HepG2 (cell line): ENCODE measurements around the gene FRMPD3. TPM values are rescaled to one million over a fixed set of nuclear protein-coding genes. Genes with fewer than 3 reads are reported as not detected.

Source experiments
- ATAC-seq: fragments of 200-7000 bp; cut with Tn5 transposase; 3 replicates; pipeline ENCODE4 v1.9.1; 2020; ENCODE audit warnings: mild to moderate bottlenecking, moderate library complexity
- BruUV-seq: library from RNA; stranded (reverse); fragments of 400-500 nt; replicated peaks from 2 replicates; lab custom pipeline; 2021; lab: Mats Ljungman, UMichigan
- CTCF ChIA-PET: fragments of 300-600 bp; formaldehyde crosslinking; extraction: SDS; loops from one replicate; lab custom pipeline; 2021; ENCODE audit warnings: low total read pairs, inconsistent platforms, low intra/inter-chr PET ratio; lab: Yijun Ruan, JAX
- POLR2A ChIA-PET: fragments of 350-600 bp; sonication (Branson Sonifier 250); formaldehyde crosslinking; loops from one replicate; lab custom pipeline; 2020; ENCODE audit warnings: antibody characterized with exemption, inconsistent platforms; lab: Yijun Ruan, JAX
- DNase-seq: peaks from one replicate; pipeline ENCODE4 v3.0.0-alpha.2; 2015; ENCODE audit warnings: low spot score
- FAIRE-seq: peaks from 3 replicates; lab custom pipeline; 2011; peaks lifted over from hg19 to GRCh38; lab: Jason Lieb, UNC
- H2AFZ ChIP-seq: one replicate; pipeline ENCODE4 v1.6.1; 2011; ENCODE audit warnings: low read length, inconsistent platforms
- H3K27ac ChIP-seq: fragments of 300-600 bp; 3 replicates; pipeline ENCODE4 v1.8.0; 2011; ENCODE audit warnings: mixed run types, mild to moderate bottlenecking, mixed read lengths, low read length, inconsistent platforms; ENCODE audit not compliant: insufficient read depth; ENCODE audit errors: extremely low read length
- H3K27me3 ChIP-seq, 2 experiments: fragments of 200-600 bp in 1 of 2; 2 replicates in 1 of 2; 3 replicates in 1 of 2; pipeline versions ENCODE4 v1.6.0 to v1.8.0; 2011; ENCODE audit warnings: low read length in 2 of 2, mild to moderate bottlenecking in 2 of 2, moderate library complexity in 2 of 2, inconsistent platforms in 1 of 2; ENCODE audit not compliant: insufficient read depth in 2 of 2, control insufficient read depth in 1 of 2
- H3K36me3 ChIP-seq, 2 experiments: fragments of 200-600 bp in 1 of 2; replicated peaks in 1 of 2; 2 replicates in 1 of 2; 3 replicates in 1 of 2; pipeline versions ENCODE4 v1.5.1 to v1.8.0; 2011; ENCODE audit warnings: low read length in 2 of 2, inconsistent platforms in 1 of 2; ENCODE audit not compliant: insufficient read depth in 2 of 2, control insufficient read depth in 1 of 2
- H3K4me1 ChIP-seq: 2 replicates; pipeline ENCODE4 v1.5.1; 2012; ENCODE audit warnings: low read length, inconsistent platforms; ENCODE audit not compliant: insufficient read depth
- H3K4me2 ChIP-seq: 2 replicates; pipeline ENCODE4 v1.6.0; 2011; ENCODE audit warnings: low read depth, low read length, inconsistent platforms
- H3K4me3 ChIP-seq, 3 experiments: fragments of 200-600 bp in 1 of 3; sonication (generic), shearing (Covaris generic) in 1 of 3; replicated peaks in 1 of 3; 2 replicates each; pipeline ENCODE4 v1.5.1; 2011 to 2016; ENCODE audit warnings: low read length in 3 of 3, inconsistent platforms in 2 of 3, low read depth in 2 of 3, mild to moderate bottlenecking in 2 of 3, control low read depth in 1 of 3, mixed read lengths in 1 of 3; ENCODE audit not compliant: insufficient read depth in 1 of 3
- H3K79me2 ChIP-seq: one replicate; pipeline ENCODE4 v1.6.1; 2011; ENCODE audit warnings: low read length, inconsistent platforms; ENCODE audit not compliant: insufficient read depth
- H3K9ac ChIP-seq: 2 replicates; pipeline ENCODE4 v1.6.0; 2011; ENCODE audit warnings: mild to moderate bottlenecking, low read depth, low read length, inconsistent platforms; ENCODE audit not compliant: insufficient read depth
- H3K9me3 ChIP-seq: 2 replicates; pipeline ENCODE4 v1.5.1; 2012; ENCODE audit warnings: mild to moderate bottlenecking, low read length
- H4K20me1 ChIP-seq: 2 replicates; pipeline ENCODE4 v1.6.0; 2011; ENCODE audit warnings: inconsistent platforms, mild to moderate bottlenecking, low read length, moderate library complexity; ENCODE audit not compliant: insufficient read depth
- ETV6 ChIP-seq: sonication (generic); formaldehyde crosslinking; conservative IDR thresholded peaks from 2 replicates; pipeline ENCODE4 v1.4.0; 2020; ENCODE audit warnings: missing genetic modification reagents
- HNF4A ChIP-seq: sonication (generic); formaldehyde crosslinking; IDR thresholded peaks from 2 replicates; pipeline ENCODE4 v1.4.0; 2020; ENCODE audit warnings: missing genetic modification reagents
- ISL2 ChIP-seq: sonication (generic); formaldehyde crosslinking; IDR thresholded peaks from 2 replicates; pipeline ENCODE4 v1.5.0; 2020; ENCODE audit warnings: missing genetic modification reagents
- KMT2B ChIP-seq: IDR thresholded peaks from 2 replicates; pipeline ENCODE4 v1.6.1; 2016; ENCODE audit warnings: missing genetic modification reagents, missing compliant biosample characterization
- PRMT3 ChIP-seq: sonication (generic); formaldehyde crosslinking; IDR thresholded peaks from 2 replicates; pipeline ENCODE4 v1.8.1; 2022; ENCODE audit warnings: low read depth, mild to moderate bottlenecking, moderate library complexity, missing genetic modification reagents, borderline replicate concordance
- SALL1 ChIP-seq: sonication (generic); formaldehyde crosslinking; IDR thresholded peaks from 2 replicates; pipeline ENCODE4 v1.8.0; 2022; ENCODE audit warnings: mild to moderate bottlenecking, missing genetic modification reagents
- SOX5 ChIP-seq: IDR thresholded peaks from 2 replicates; pipeline ENCODE4 v1.6.1; 2016; ENCODE audit warnings: borderline replicate concordance
- SSRP1 ChIP-seq: IDR thresholded peaks from 2 replicates; pipeline ENCODE4 v1.6.1; 2016; ENCODE audit warnings: control low read depth
- TERF1 ChIP-seq: sonication (generic); formaldehyde crosslinking; IDR thresholded peaks from 2 replicates; pipeline ENCODE4 v1.8.0; 2022; ENCODE audit warnings: mild to moderate bottlenecking, missing genetic modification reagents, moderate library complexity
- TRIM24 ChIP-seq: sonication (generic); formaldehyde crosslinking; IDR thresholded peaks from 2 replicates; pipeline ENCODE4 v1.8.0; 2022; ENCODE audit warnings: mild to moderate bottlenecking, missing genetic modification reagents
- ZBTB14 ChIP-seq: sonication (generic); formaldehyde crosslinking; IDR thresholded peaks from 2 replicates; pipeline ENCODE4 v1.4.0; 2020; ENCODE audit warnings: missing genetic modification reagents
- ZFP37 ChIP-seq: sonication (generic); formaldehyde crosslinking; IDR thresholded peaks from 2 replicates; pipeline ENCODE4 v1.4.0; 2020; ENCODE audit warnings: missing genetic modification reagents, borderline replicate concordance
- ZNF20 ChIP-seq: sonication (generic); formaldehyde crosslinking; IDR thresholded peaks from 2 replicates; pipeline ENCODE4 v1.4.0; 2020; ENCODE audit warnings: mild to moderate bottlenecking, moderate library complexity, missing genetic modification reagents
- ZNF232 ChIP-seq: sonication (generic); formaldehyde crosslinking; IDR thresholded peaks from 2 replicates; pipeline ENCODE4 v1.4.0; 2020; ENCODE audit warnings: missing genetic modification reagents, borderline replicate concordance
- ZNF468 ChIP-seq: sonication (generic); formaldehyde crosslinking; IDR thresholded peaks from 2 replicates; pipeline ENCODE4 v1.8.0; 2022; ENCODE audit warnings: mild to moderate bottlenecking, moderate library complexity, missing genetic modification reagents
- ZNF496 ChIP-seq: sonication (generic); formaldehyde crosslinking; IDR thresholded peaks from 2 replicates; pipeline ENCODE4 v1.8.1; 2023; ENCODE audit warnings: mild to moderate bottlenecking, moderate library complexity, missing genetic modification reagents; ENCODE audit not compliant: insufficient replicate concordance
- ZNF564 ChIP-seq: sonication (generic); formaldehyde crosslinking; IDR thresholded peaks from 2 replicates; pipeline ENCODE4 v1.8.1; 2023; ENCODE audit warnings: mild to moderate bottlenecking, missing genetic modification reagents
- WGBS: methylation state at CpG from one replicate; pipeline ENCODE4 v1.1.6; 2017; ENCODE audit warnings: low lambda C conversion rate; 5-methylcytosine and 5-hydroxymethylcytosine counted together
- in situ Hi-C: cut with HindIII; loops from 2 replicates; pipeline ENCODE4 v1.10.0; 2017; ENCODE audit warnings: low pct_unique_long_range_greater_than_20kb; ENCODE audit not compliant: extremely low pct_ligation_motif_present
- intact Hi-C: fragments of 100-400 bp; cut with micrococcal nuclease; formaldehyde crosslinking; loops from one replicate; pipeline ENCODE4 v1.10.0; 2022; ENCODE audit not compliant: unreplicated experiment
- polyA plus RNA-seq, 8 experiments: library from polyadenylated mRNA; depleted of rRNA in 3 of 8; stranded (reverse) in 7 of 8; unstranded in 1 of 8; fragments of >200 nt; fragmentation: Illumina TruSeq in 4 of 8; extraction: Trizol in 4 of 8; gene quantifications; 2 replicates each; pipeline versions ENCODE4 v1.2.1 to v1.2.3, GENCODE V29; 2011 to 2016; ENCODE audit warnings: low read depth in 4 of 8, missing spikeins in 1 of 8, mixed read lengths in 1 of 8; ENCODE audit not compliant: insufficient read depth in 1 of 8
- total RNA-seq, 5 experiments: library from RNA; depleted of rRNA; stranded (reverse); fragments of >200 nt; fragmentation: Illumina TruSeq; extraction: Trizol; gene quantifications; 2 replicates each; pipeline ENCODE4 v1.2.3, GENCODE V29; 2016; ENCODE audit warnings: low read depth in 1 of 5

Gene FRMPD3
- total and polyA plus RNA-seq, 2 of the 13 experiments (the other 11 are each of a cell fraction or from before 2014, with no cell fraction given), result not detected

- TF ChIP-seq ZNF468 (CRISPR knock-in tag), result no peak
- TF ChIP-seq PRMT3, result no peak
- TF ChIP-seq TERF1 (CRISPR knock-in tag), result no peak
- TF ChIP-seq ZBTB14, result no peak
- no peak for TF ChIP-seq SOX5 (CRISPR knock-in tag)
- TF ChIP-seq HNF4A (CRISPR knock-in tag), result no peak
- no peak for TF ChIP-seq SALL1 (CRISPR knock-in tag)
- TF ChIP-seq TRIM24 (CRISPR knock-in tag), result no peak
- TF ChIP-seq ZNF232 (CRISPR knock-in tag), result no peak
- no peak for TF ChIP-seq KMT2B
- no peak for TF ChIP-seq ETV6 (CRISPR knock-in tag)
- no peak for TF ChIP-seq ZNF496
- no peak for TF ChIP-seq ZFP37 (CRISPR knock-in tag)
- TF ChIP-seq ZNF564 (CRISPR knock-in tag), result no peak
- TF ChIP-seq SSRP1 (CRISPR knock-in tag), result no peak
- no peak for TF ChIP-seq ZNF20 (CRISPR knock-in tag)
- TF ChIP-seq ISL2, result no peak
- Histone ChIP-seq H3K27ac (no peak overlapping the region), H3K4me1 (no peaks in the 10 kb centered on the region), H4K20me1 (no peaks in the 10 kb centered on the region), H3K9me3 (no peaks in the 10 kb centered on the region), H3K4me2 (no peak overlapping the region), H3K36me3 (no peaks in the 10 kb centered on the region), H3K9ac (no peak overlapping the region), H2AFZ (no peak overlapping the region), H3K4me3 (no peak overlapping the region), H3K79me2 (no peaks in the 10 kb centered on the region), H3K27me3 (no peaks in the 10 kb centered on the region)
- in situ Hi-C loops (no loop called here), intact Hi-C loops (no loop called here)
- no TSS peak for BruUV-seq
- WGBS, result 0% methylated on average over 2 of the region's 4 CpGs
- ChIA-PET POLR2A (no interaction called here), CTCF (no interaction called here)
- DNase-seq (no peak), FAIRE-seq (no peak), ATAC-seq (no peak)
Observed at GRCh38 chrX:107467271-107467670, 17.8 kb downstream of the FRMPD3 start.
